HL-60 (cell line): Measurements from ENCODE around the gene WAC.

Experiments used
- CTCF ChIP-seq: IDR thresholded peaks from one replicate; pipeline ENCODE4 v1.5.1; 2011; ENCODE audit warnings: low read length, control low read depth, inconsistent platforms; ENCODE audit not compliant: insufficient read depth
- GABPA ChIP-seq: IDR thresholded peaks from 2 replicates; pipeline ENCODE4 v1.6.1; 2012; ENCODE audit warnings: low read depth
- POLR2AphosphoS5 ChIP-seq: IDR thresholded peaks from 2 replicates; pipeline ENCODE4 v1.6.1; 2012; ENCODE audit warnings: low read depth

GRCh38 chr10:28505359-28505959 is 27.5 kb upstream of the WAC start:
- no peak for TF ChIP-seq CTCF
- TF ChIP-seq POLR2AphosphoS5, result peak; percentile 42; the same call in 1 of the 2 replicates
- TF ChIP-seq GABPA, result no peak
